ENCODE data around the gene FBXW12. TPM values are rescaled to one million over a fixed set of nuclear protein-coding genes. Genes with fewer than 3 reads are reported as not detected.

Gene FBXW12
- total RNA-seq, 1 donor from 2014 or later, result 0.82 TPM

- Histone ChIP-seq H3K4me2 (no peak overlapping the region), H3K9me3 (ENCODE audit: low read depth) (no peaks in the 10 kb centered on the region), H3K4me3 (no peak overlapping the region), H3K36me3 (no peaks in the 10 kb centered on the region), H2AFZ (replicated peaks) (no peak overlapping the region), H3K27ac (no peak overlapping the region), H3K9ac (no peak overlapping the region), H3K27me3 (no peaks in the 10 kb centered on the region), H4K20me1 (ENCODE audit: low read depth) (peaks cover 4% of the 10 kb centered on the region), H3K79me2 (ENCODE audit: low read depth) (no peaks in the 10 kb centered on the region), H3F3A (ENCODE audit: low read depth) (no peaks in the 10 kb centered on the region), H3K4me1 (no peaks in the 10 kb centered on the region)
- Mint-ChIP-seq H3K27me3 (ENCODE audit: insufficient read depth, low read depth) (peaks cover 7% of the 10 kb centered on the region), H3K36me3 (peaks cover 27% of the 10 kb centered on the region), H3K9me3 (no peaks in the 10 kb centered on the region), H3K4me3 (no peak overlapping the region), H3K4me1 (no peaks in the 10 kb centered on the region), H3K27ac (no peak overlapping the region)
- no peak for DNase-seq (ENCODE audit: low spot score)
- no peak for TF ChIP-seq EZH2 (IDR thresholded peaks at IDR 0.05)
- no peak for TF ChIP-seq EZH2phosphoT487 (IDR thresholded peaks at IDR 0.05)
- TF ChIP-seq CTCF (IDR thresholded peaks at IDR 0.05), result no peak
Measured at GRCh38 chr3:48413611-48414010, 41.6 kb downstream of the FBXW12 start.

DNA sequence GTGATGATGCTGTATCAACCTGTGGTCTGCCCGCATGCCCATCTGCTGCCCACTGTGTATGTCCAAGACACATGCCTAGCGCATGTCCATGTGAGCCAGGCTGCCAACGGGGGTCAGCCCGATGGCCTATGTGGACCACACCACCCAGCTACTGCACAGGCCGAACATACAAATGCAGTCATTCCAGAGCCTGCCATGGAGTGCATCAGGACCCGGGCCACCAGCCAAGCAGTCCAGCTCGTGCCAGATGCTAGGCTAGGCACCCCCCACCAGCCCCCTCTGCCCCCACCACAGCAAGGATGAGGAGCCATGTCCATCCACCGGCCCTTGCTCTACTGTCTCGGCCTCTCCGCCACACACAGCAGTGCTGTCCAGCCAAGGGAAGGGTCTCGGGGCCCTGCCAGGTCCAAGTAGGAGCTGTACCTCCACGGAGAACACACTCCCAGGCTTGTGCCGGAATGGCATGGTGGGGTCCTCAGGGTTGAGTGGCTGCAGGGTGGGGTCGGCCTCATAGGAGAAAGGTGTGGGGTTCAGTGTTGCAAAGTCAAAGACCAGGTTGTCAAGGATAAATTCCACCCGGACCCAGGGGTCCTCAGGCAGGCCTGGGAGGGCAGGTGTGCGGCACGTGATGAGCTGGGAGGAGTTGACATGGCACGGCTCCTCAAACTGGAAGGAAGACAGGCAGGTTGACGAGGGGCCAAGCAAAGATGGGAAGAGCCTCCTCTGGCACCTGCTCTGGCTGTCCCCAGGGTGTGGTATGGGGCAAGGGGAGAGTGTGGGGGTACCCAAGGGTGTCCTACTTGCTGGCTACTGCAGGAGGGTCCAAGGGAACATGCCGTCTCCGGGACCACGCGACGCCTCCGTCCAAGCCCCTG, 42.6 kb downstream of the FBXW12 start:
- Mint-ChIP-seq H3K27ac (no peak overlapping the region), H3K9me3 (no peaks in the 10 kb centered on the region), H3K4me1 (no peaks in the 10 kb centered on the region), H3K27me3 (ENCODE audit: insufficient read depth, low read depth) (peaks cover 7% of the 10 kb centered on the region), H3K36me3 (peaks cover 22% of the 10 kb centered on the region), H3K4me3 (no peak overlapping the region)
- H4K20me1 ChIP-seq (ENCODE audit: low read depth), result peaks cover 13% of the 10 kb centered on the region
- no peaks in the 10 kb centered on the region for H3K27me3 ChIP-seq
- H3K4me1 ChIP-seq, result no peaks in the 10 kb centered on the region
- no peak overlapping the region for H3K9ac ChIP-seq
- no peak overlapping the region for H3K27ac ChIP-seq
- no peak overlapping the region for H3K4me2 ChIP-seq
- no peak overlapping the region for H2AFZ ChIP-seq (replicated peaks)
- no peaks in the 10 kb centered on the region for H3K36me3 ChIP-seq
- no peaks in the 10 kb centered on the region for H3K9me3 ChIP-seq (ENCODE audit: low read depth)
- no peaks in the 10 kb centered on the region for H3F3A ChIP-seq (ENCODE audit: low read depth)
- no peak overlapping the region for H3K4me3 ChIP-seq
- TF ChIP-seq EZH2phosphoT487 (IDR thresholded peaks at IDR 0.05) (no peak), EZH2 (IDR thresholded peaks at IDR 0.05) (no peak), CTCF (IDR thresholded peaks at IDR 0.05) (no peak)
- H3K79me2 ChIP-seq (ENCODE audit: low read depth), result no peaks in the 10 kb centered on the region
- no peak for DNase-seq (ENCODE audit: low spot score)

GRCh38 chr3:48415251-48415953, 43.4 kb downstream of the FBXW12 start:
- Histone ChIP-seq H3K27ac (no peak overlapping the region), H3K79me2 (ENCODE audit: low read depth) (no peaks in the 10 kb centered on the region), H2AFZ (replicated peaks) (no peak overlapping the region), H3K4me1 (no peaks in the 10 kb centered on the region), H3F3A (ENCODE audit: low read depth) (no peaks in the 10 kb centered on the region), H3K4me3 (no peak overlapping the region), H4K20me1 (ENCODE audit: low read depth) (peaks cover 14% of the 10 kb centered on the region), H3K36me3 (no peaks in the 10 kb centered on the region), H3K4me2 (no peak overlapping the region), H3K9me3 (ENCODE audit: low read depth) (no peaks in the 10 kb centered on the region), H3K27me3 (no peaks in the 10 kb centered on the region), H3K9ac (no peak overlapping the region)
- Mint-ChIP-seq H3K36me3 (peaks cover 22% of the 10 kb centered on the region), H3K27me3 (ENCODE audit: insufficient read depth, low read depth) (peaks cover 7% of the 10 kb centered on the region), H3K4me3 (no peak overlapping the region), H3K4me1 (no peaks in the 10 kb centered on the region), H3K27ac (no peak overlapping the region), H3K9me3 (no peaks in the 10 kb centered on the region)
- DNase-seq (ENCODE audit: low spot score), result no peak
- peak; percentile 9 for TF ChIP-seq CTCF (IDR thresholded peaks at IDR 0.05)
- TF ChIP-seq EZH2 (IDR thresholded peaks at IDR 0.05), result no peak

All from neural progenitor cell (in vitro differentiated cells).